NCI-H2196 (cell line): ENCODE results near the gene PYGL.

Source experiments
- DNase-seq: peaks from one replicate; lab custom pipeline; 2025; ENCODE audit not compliant: unreplicated experiment; lab: John Stamatoyannopoulos, UW

The PYGL gene

DNA sequence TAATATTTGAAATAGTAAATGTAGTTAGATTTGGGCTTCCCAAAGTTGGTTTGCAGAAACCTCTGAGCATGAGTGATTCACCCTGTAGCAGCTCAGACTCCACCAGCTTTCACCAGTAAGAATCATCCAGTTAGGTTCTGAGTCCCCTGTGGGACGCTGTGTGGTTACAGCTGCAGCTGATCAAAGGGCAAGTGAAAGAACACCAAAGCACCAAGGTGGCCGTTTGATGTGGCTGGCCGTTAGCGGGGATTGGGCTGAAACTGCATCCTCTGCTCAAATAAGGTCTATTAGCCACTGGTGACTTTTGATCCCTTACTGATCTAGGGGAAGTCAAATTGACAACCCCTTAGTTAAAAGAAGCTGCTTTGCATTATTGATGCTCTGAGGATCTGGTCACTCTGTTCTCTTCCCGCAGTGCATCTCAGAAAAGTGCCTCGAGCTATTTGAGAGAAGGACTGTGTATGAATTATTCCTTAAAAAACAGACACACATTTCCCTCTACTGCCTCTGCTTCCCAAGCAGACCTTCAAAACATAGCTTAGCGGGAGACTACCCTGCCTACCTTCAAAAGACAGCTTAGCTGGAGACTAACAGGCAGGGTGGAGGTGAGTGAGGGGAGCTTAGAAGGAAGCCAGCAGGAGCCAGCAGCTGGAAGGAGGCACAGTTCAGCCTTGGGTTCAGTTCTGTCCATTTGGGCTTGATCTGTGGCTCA is 68.8 kb downstream of the PYGL start:
- no peak for DNase-seq

DNA sequence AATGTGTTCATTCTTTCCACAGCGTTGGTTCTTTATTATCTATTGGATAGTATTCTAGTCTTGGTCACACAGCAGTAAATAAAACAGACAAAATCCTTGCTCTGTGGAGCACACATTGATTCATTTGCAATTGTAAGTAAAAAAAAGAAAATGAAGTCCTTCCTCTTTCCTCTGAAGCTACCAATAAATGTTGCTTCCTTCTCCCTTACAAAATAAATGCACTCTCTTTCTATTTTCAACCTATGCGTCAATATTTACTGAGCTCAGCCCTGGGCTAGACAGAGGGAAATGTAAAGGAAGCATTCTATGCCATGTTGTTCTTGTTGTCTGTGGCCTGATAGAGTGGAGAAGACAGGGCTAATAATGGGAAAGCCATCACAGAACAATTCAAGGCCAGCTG is 69.5 kb downstream of the PYGL start:
- no peak for DNase-seq

DNA sequence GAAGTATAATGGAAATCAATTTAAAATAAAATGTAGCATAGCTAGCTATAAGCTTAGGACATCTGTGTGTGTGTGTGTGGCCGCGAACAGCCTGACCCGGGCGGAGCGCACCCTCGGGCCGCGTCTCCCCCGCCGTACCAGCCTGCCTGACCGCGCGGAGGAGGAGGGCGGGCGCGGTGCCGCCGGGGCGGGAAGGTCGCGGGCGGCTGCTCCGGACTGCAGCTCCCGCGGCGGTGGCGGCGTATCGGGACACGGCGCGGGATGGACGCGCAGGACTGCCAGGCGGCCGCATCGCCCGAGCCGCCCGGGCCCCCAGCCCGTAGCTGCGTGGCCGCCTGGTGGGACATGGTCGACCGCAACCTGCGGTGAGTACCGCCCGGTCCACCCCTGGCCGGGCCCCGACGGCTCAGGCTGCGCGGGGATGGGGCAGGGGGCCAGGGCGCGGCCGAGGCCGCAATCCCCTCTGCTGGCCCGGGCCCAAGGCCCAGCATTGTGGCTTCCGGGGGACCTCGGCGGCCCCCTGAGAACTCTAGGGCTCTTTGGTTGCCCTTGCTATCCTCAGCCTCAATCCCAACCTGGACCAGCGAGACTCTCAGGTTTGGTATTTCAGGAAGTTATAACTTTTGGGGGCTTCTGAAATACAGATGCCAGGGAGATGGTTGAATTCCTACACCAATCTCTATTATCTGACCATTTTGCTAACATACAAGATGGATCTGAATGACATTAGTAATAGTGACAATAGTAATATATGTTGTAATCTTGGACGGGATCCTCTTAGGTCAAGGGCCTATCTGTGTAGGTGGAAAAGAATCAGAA is 72.2 kb downstream of the PYGL start, which contains the start of gene ABHD12B:
ABHD12B (plus strand) TSS at position 140 of the 819 bp plus-strand sequence; CDS start at position 262, 122 bp downstream.
- DNase-seq = no peak

DNA sequence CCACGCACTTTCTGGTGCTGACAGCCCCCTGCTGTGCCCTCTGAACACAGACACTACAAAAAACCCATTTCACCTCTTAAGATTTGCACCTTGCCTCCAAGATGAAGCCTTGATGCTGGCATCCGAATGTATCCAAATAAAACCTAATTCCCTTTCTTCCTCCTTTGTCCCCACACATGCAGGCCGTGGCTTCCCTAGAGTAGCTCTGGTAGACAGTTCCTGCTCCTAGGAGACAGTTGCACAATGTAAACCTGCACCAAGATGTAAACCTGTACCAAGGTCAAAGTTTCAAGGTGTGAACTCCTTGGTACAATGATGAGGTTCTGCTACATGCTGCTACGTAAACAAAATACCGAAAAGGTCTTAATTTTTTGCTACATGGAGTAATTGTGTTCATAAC is 73.1 kb downstream of the PYGL start:
- no peak for DNase-seq

DNA sequence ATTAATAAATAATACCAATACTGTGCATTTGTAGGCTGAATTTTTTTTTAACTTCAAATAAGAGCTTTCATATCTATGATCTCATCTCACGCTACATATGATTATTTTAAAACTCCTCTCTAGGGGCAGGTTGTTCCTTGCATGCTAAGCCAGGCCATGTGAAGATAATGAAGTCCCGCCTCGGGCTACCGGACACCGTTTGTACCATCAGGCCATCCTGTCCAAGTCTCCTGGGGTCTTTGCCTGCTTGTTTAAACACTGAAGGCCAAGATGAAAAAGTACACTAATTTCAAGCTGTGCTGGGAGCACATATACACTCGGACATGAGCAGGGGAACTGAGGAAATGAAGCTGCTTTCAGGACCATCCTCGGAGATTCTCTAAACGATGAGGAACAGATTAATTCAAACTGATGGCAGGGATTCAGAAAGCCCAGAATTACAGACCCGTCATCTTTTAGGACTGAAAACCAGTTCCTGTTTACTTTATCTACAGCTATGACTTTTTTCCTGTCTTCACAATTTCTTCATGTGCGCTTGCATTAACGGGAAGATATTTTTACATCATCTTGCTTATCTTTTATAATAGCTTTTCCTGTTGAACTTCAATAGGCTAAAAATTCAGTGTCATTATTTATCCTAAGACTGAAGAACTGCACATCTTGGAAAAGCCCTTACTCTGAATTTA is 78.7 kb downstream of the PYGL start:
- DNase-seq = no peak

DNA sequence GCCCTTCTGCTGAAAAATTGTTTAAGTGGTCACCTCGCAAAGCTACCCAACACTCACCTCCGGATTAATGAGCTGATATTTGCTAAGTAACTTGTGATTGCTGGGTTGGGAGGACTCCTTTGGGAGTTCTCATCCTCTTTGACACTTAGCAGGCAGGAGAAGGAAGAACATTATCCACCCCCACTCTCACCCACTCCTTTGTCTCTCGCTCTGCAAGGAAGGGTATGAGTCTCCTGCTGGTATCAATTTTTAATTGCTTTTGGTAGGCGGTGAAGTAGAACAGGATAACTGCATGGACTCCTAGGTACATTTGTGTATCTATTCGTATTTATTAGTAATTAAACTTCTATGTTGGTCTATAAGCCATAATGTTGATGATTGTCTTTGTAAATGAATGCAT is 79.3 kb downstream of the PYGL start:
- DNase-seq = no peak

DNA sequence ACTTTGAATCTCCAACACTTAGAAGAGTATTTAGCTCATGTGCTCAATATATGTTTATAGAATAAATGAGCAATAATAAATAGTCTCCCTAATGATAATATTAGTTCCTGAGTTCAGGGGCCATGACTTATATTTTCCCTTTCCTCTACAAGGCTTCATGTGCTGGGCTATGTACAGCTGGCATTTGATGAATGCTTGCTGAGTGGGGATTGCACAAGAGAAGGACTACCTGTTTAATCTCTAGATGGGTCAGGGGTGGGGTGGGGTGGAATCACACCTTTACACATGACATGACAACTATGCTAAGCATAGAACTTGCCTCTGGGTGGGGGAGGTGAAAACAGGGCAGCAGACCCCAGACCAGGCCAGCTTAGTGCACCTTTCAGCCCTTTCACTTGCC is 80.0 kb downstream of the PYGL start:
- no peak for DNase-seq

DNA sequence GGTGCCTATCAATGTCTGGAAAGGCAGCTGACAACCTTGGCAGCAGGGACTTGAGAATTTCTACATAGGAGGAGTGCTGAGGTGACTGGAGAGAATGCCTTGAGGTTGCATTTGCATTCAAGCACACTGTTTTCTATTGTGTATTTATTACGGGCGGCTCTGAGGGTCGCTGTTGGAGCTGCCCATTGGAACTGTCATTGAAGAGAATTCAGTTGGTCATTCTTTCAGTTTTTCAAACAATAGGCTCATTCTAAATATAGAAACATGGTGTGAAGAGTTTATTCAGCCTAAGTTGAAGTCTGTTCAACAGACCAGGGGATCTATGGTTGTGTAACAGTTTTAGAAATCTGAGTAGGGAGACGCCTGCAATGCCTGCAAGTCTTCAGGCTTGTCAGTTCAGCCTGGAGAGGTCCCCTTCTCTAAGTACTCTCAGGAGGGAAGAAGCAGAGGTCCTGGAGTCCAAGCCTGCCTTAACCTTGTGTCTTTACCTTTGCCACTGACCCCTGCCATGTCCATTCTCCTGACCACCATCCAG is 82.2 kb downstream of the PYGL start:
- DNase-seq = no peak

DNA sequence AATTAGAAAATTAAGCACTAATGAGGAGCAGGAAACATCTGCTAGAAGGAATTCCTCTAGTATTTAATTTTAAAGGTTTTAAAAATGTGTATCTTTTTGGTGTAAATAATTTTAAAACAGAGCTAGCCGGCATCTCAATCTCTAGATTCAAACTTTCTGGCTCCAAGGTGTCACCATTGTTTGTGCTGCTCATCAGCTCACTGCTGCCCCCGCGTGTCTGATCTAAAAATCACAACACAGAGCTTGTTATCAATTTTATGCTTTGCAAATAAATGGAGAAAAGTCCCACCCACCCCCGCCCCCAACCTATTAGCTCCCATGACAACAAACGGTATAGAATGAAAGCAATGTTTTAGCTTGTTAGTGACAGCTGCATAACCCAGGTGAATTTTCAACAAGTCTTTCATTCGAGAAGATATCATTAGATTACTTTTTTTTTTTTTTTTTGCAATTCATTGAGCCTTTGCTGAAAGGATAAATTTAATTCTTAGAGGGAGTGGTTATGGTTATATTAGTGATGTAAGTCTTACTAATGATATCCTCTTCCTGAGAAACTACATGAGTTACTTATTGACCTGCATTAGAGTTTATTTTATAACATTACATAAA is 83.7 kb downstream of the PYGL start:
- peak; percentile 80 for DNase-seq

DNA sequence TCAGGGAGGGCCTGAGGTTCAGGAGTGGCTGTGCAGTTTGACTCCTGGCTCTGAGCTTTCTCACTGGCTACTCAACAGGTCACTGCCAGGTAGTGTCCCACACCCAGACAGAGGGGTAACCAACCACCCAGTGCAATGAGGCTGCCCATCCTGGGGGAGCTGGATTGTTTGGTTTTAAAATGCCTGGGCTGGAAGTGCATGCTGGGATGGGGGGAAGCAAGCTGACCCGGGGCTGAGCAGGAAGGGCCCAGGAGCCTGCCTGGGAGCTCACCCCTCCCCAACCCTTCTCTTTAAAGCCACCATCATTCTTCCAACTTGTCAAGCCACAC is 85.0 kb downstream of the PYGL start:
- DNase-seq = no peak

DNA sequence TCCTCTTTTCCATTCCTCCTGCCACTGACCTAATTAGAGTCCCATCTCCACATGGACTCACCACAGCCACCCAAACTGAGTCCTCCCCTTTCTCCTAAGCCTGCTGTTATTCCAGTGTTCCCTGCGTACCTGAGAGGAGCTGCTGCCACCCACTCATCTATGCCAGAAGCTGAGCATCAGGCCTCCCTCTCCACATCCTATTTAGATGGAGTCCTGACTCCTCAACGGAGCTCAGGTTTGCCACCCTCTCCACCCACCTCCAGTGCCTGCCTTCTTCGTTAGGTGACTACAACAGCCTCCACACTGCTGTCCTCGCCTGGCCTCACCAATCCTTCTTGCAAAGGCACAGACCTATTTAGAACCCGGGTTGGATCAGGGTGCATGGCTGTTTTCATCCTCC is 87.6 kb downstream of the PYGL start:
- no peak for DNase-seq

DNA sequence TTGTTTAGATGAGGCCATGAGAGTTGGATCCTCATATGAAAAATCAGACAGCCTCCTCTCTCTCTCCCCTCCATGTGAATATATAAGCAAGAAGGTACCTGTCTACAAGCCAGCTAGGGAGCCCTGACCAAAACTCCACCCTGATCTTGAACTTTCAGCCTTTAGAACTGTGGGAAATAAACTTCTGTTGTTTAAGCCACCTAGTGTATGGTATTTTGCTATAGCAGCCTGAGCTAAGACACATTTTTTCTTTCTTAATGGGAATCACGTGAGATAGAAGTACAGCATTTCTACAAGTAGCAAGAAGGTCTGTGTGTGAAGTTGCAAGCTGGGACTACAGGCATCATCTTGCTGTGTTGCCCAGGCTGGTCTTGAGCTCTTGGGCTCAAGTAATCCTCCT is 88.7 kb downstream of the PYGL start:
- no peak for DNase-seq
